ENCODE measurements around the gene B2M. TPM values are rescaled to one million over a fixed set of nuclear protein-coding genes. Genes with fewer than 3 reads are reported as not detected.

The B2M gene
- total and polyA plus RNA-seq, 10 of the 15 experiments (the other 5 are each of a cell fraction or from before 2014, with no cell fraction given) = 2,901 to 22,794 (median 8,374) TPM

- TF ChIP-seq REST (IDR thresholded peaks at IDR 0.05; ENCODE audit: low read depth, low read length) = no peak
- TF ChIP-seq ELK1 (IDR thresholded peaks at IDR 0.05; ENCODE audit: low read depth, low read length) = no peak
- no peak for TF ChIP-seq MEF2A (IDR thresholded peaks at IDR 0.05; ENCODE audit: insufficient read depth, low read depth, low read length)
- TF ChIP-seq TCF7 (IDR thresholded peaks at IDR 0.05; ENCODE audit: borderline replicate concordance) = peak; percentile 50; the same call in 1 of the 2 replicates
- no peak for TF ChIP-seq E2F4 (IDR thresholded peaks at IDR 0.05; ENCODE audit: low read depth, low read length)
- TF ChIP-seq EP300 (IDR thresholded peaks at IDR 0.05; ENCODE audit: borderline replicate concordance in 1 of 2, control insufficient read depth in 1 of 2, low read depth in 2 of 2, low read length in 2 of 2) = peak; percentile 11 to 56; a peak in 1 of 4 replicates
- TF ChIP-seq E2F8 (IDR thresholded peaks at IDR 0.05; ENCODE audit: low read depth, partially characterized antibody) = no peak
- no peak for TF ChIP-seq SMAD1 (IDR thresholded peaks at IDR 0.05; ENCODE audit: low read depth, partially characterized antibody)
- peak; percentile 30; the same call in 1 of the 2 replicates for TF ChIP-seq SMC3 (IDR thresholded peaks at IDR 0.05; ENCODE audit: borderline replicate concordance, low read length)
- TF ChIP-seq PKNOX1 (IDR thresholded peaks at IDR 0.05) = 0 out of 2 replicates have a peak, but pooled peaks have one; percentile 38
- peak; percentile 57 for TF ChIP-seq RAD21 (IDR thresholded peaks at IDR 0.05; ENCODE audit: insufficient read depth, low read depth, low read length)
- TF ChIP-seq TCF12 (IDR thresholded peaks at IDR 0.05; ENCODE audit: low read depth, low read length) = no peak
- TF ChIP-seq IRF3 (IDR thresholded peaks at IDR 0.05) = no peak
- TF ChIP-seq SMARCA5 (IDR thresholded peaks at IDR 0.05) = peak; percentile 60
- TF ChIP-seq SPI1 (IDR thresholded peaks at IDR 0.05; ENCODE audit: borderline replicate concordance, insufficient read depth, low read depth, low read length) = peak; percentile 99
- TF ChIP-seq CBX5 (IDR thresholded peaks at IDR 0.05; ENCODE audit: low read depth) = 0 out of 2 replicates have a peak, but pooled peaks have one; percentile 50
- TF ChIP-seq SIN3A (IDR thresholded peaks at IDR 0.05; ENCODE audit: low read depth, low read length) = no peak
Observed at GRCh38 chr15:44710236-44711095, 851 bp upstream of the B2M start (continued).
